Spinal cord (tissue), 10 donors: Measurements from ENCODE around the gene KLLN. TPM values are rescaled to one million over a fixed set of nuclear protein-coding genes. Genes with fewer than 3 reads are reported as not detected.
"Not testable (repeated sequence)": the region's sequence is repeated elsewhere in the genome, so short reads cannot be mapped to it uniquely, and the experiment has no call there.

Experiments
- DNase-seq, 6 donors: peaks; one replicate each; pipeline versions ENCODE4 v3.0.0 to v3.0.0-alpha.2; 2013 to 2015; ENCODE audit warnings: low spot score in 6 of 6, low read depth in 4 of 6
- H3K27ac ChIP-seq: one replicate; pipeline ENCODE4 v1.5.1; 2013; ENCODE audit warnings: low read depth, low read length, control low read depth
- H3K27me3 ChIP-seq: one replicate; pipeline ENCODE4 v1.6.1; 2013; ENCODE audit warnings: low read length; ENCODE audit not compliant: control insufficient read depth, insufficient read depth
- H3K36me3 ChIP-seq: one replicate; pipeline ENCODE4 v1.6.1; 2013; ENCODE audit warnings: low read length; ENCODE audit not compliant: control insufficient read depth, insufficient read depth
- H3K4me1 ChIP-seq: one replicate; pipeline ENCODE4 v1.6.1; 2013; ENCODE audit warnings: low read length; ENCODE audit not compliant: control insufficient read depth, insufficient read depth
- H3K4me3 ChIP-seq: one replicate; pipeline ENCODE4 v1.5.1; 2013; ENCODE audit warnings: low read depth, low read length, control low read depth
- H3K9me3 ChIP-seq: one replicate; pipeline ENCODE4 v1.6.1; 2013; ENCODE audit warnings: low read length; ENCODE audit not compliant: control insufficient read depth, insufficient read depth
- WGBS: methylation state at CpG from one replicate; pipeline ENCODE4 v1.1.5; 2013; ENCODE audit warnings: missing lambda C conversion rate; ENCODE audit not compliant: insufficient coverage; 5-methylcytosine and 5-hydroxymethylcytosine counted together
- polyA plus RNA-seq, 2 donors: library from polyadenylated mRNA; unstranded; fragments of 120-200 nt; gene quantifications; one replicate each; pipeline ENCODE4 v1.2.1, GENCODE V29; 2013; ENCODE audit not compliant: insufficient read length in 2 of 2
- total RNA-seq, 2 donors: library from RNA; depleted of rRNA in 1 of 2; stranded (reverse); fragments of 120-200 nt in 1 of 2; fragments of >200 nt in 1 of 2; gene quantifications; one replicate each; pipeline versions ENCODE4 v1.2.3 to v1.2.4, GENCODE V29; 2013 to 2014
- donor health status: healthy.

Gene KLLN
- total and polyA plus RNA-seq, 4 donors = 0.69 to 1.1 (median 0.82) TPM

GRCh38 chr10:87860816-87861403, 2.4 kb downstream of the KLLN start:
- no peaks in the 10 kb centered on the region for H3K27me3 ChIP-seq
- 85% methylated on average over 3 of the region's 4 CpGs for WGBS
- no peak overlapping the region for H3K4me3 ChIP-seq
- H3K4me1 ChIP-seq = peaks cover 11% of the 10 kb centered on the region
- no peak for DNase-seq
- H3K9me3 ChIP-seq = no peaks in the 10 kb centered on the region
- no peaks in the 10 kb centered on the region for H3K36me3 ChIP-seq
- H3K27ac ChIP-seq = peak overlapping the region; percentile 99

DNA sequence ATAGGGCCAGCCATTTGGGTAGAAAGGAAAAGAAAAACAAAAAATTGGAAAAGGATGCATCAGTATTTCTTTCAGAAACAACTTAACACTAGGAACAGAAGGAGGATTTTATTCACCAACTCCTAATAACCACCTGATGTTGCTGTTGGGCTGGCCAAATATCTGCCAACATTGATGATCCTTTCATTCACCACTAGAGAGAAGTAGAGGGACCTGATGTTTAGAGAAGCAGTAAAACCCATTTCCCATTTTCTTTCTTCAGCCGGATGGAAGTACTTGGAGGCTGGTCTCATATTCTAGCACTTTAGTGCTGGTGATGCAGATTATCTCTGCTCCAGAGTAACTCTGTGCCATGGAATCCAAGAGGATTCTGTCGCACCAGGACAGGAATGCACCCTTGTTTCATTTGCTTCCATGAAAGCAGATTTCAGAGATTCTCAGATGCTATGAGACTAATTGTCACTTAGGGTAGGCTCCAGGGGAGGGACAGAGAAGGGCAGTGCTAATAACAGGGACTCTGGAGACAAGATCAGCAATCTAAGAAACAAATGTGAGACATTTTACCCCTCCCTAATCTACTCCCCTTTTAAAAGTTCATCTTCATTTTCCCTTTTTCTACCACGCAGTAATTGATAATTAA, 3.1 kb downstream of the KLLN start:
- H3K4me3 ChIP-seq = no peak overlapping the region

GRCh38 chr10:87855665-87856064, 7.7 kb downstream of the KLLN start:
- not testable (repeated sequence) for H3K36me3 ChIP-seq, H3K27ac ChIP-seq, H3K9me3 ChIP-seq, DNase-seq, H3K4me1 ChIP-seq, H3K27me3 ChIP-seq, H3K4me3 ChIP-seq
- WGBS = no CpG with 5 or more reads among the region's 4 CpGs

More for the DNA sequence above, 3.1 kb downstream of the KLLN start:
- Histone ChIP-seq H3K27ac (no peak overlapping the region), H3K4me1 (peaks cover 11% of the 10 kb centered on the region), H3K27me3 (no peaks in the 10 kb centered on the region), H3K36me3 (no peaks in the 10 kb centered on the region), H3K9me3 (no peaks in the 10 kb centered on the region)
- peak in 3 of 6 donors; percentile 31 to 86 (median 65) for DNase-seq
- WGBS = 64% methylated on average over 1 of the region's 3 CpGs

GRCh38 chr10:87855247-87855646, 8.1 kb downstream of the KLLN start:
- not testable (repeated sequence) for H3K4me1 ChIP-seq, H3K9me3 ChIP-seq, H3K27me3 ChIP-seq, H3K36me3 ChIP-seq, DNase-seq, H3K4me3 ChIP-seq, H3K27ac ChIP-seq
- WGBS = no CpG with 5 or more reads among the region's 5 CpGs

DNA sequence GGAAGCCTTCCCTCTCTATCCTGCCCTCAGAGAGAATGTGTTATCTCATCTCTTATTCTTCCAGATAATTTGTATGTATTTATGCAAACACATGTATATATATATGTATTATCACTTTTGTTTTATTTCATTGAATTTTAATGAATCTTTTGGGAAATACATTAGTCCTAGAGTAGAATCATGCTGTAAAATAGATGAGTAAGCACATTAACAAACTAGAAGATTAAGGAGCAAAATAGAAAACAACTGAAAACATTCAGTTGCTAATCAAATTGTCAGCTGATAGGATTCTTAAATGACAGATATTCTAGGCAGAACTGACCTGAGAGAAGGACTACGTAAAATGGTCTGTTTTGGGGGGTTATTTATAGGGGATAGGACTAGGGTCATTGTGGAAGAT, 11.2 kb downstream of the KLLN start:
- Histone ChIP-seq H3K36me3 (no peaks in the 10 kb centered on the region), H3K4me3 (no peak overlapping the region), H3K27me3 (no peaks in the 10 kb centered on the region), H3K27ac (no peak overlapping the region), H3K9me3 (no peaks in the 10 kb centered on the region), H3K4me1 (no peaks in the 10 kb centered on the region)
- DNase-seq = no peak
- WGBS = no CpG with 5 or more reads among the region's 1 CpG

DNA sequence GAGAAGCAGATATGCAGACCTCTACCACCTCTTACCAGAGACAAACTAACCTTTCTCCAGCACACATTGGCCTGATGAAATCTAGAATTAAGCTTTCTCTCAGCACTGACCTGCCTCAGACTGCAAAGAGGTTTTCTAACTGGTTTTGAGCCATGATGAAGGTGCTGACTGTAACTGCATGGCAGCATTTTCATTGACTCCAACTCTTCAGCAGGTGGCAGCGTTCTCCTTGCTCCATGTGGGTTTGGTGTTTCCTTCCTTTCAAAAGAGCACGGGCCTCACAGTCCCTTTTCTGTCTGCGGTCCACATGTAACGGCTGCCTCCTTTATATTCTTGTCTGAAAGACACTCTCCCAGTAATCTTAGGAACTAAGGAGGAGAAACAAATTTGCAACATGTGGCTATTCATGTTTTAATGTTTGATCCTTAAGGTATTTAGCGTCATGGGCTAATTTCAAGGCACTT, 12.6 kb downstream of the KLLN start:
- peak in 3 of 6 donors; percentile 32 to 89 (median 79) for DNase-seq
- H3K27me3 ChIP-seq = no peaks in the 10 kb centered on the region
- no peak overlapping the region for H3K4me3 ChIP-seq
- H3K27ac ChIP-seq = no peak overlapping the region
- no peaks in the 10 kb centered on the region for H3K9me3 ChIP-seq
- 14% methylated on average over 1 of the region's 5 CpGs for WGBS
- no peaks in the 10 kb centered on the region for H3K36me3 ChIP-seq
- H3K4me1 ChIP-seq = no peaks in the 10 kb centered on the region

DNA sequence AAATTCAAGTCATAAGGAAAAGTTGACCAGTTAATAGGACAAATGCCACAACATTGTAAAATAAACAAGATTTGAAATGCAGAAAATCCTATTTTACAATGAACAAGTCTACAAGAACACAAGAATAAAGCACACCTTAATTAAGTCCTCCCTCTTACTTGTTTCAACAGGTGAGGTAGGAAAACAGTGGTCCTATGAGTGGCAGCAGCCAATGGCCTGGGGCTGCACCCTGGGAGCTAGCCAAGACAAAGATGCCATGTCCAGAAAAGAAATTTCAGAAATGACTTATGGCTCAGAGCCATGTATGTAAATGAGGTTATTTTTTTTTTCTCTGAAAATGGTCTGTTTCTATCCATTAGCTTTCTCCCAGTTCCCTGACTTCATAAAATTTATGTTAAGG, 14.3 kb downstream of the KLLN start:
- Histone ChIP-seq H3K9me3 (no peaks in the 10 kb centered on the region), H3K4me1 (no peaks in the 10 kb centered on the region), H3K27me3 (no peaks in the 10 kb centered on the region), H3K4me3 (no peak overlapping the region), H3K27ac (no peak overlapping the region), H3K36me3 (no peaks in the 10 kb centered on the region)
- no peak for DNase-seq

GRCh38 chr10:87847550-87847949, 15.8 kb downstream of the KLLN start:
- no peak overlapping the region for H3K27ac ChIP-seq
- H3K27me3 ChIP-seq = no peaks in the 10 kb centered on the region
- DNase-seq = no peak
- no peaks in the 10 kb centered on the region for H3K4me1 ChIP-seq
- H3K9me3 ChIP-seq = no peaks in the 10 kb centered on the region
- H3K4me3 ChIP-seq = no peak overlapping the region
- H3K36me3 ChIP-seq = no peaks in the 10 kb centered on the region

DNA sequence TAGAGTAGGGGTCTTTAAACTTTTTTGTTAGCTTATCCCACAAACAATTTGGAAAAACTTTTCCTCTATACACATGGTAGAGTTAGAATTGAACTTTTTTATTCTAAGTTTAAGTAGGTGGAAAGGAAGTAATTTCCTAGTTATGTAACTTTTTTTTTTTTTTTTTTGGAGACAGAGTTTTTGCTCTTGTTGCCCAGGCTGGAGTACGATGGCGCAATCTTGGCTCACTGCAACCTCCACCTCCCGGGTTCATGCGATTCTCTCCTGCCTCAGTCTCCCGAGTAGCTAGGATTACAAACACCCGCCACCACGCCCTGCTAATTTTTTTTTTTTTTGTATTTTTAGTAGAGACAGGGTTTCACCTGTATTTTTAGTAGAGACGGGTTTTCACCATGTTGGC, 16.6 kb downstream of the KLLN start:
- not testable (repeated sequence) for H3K27ac ChIP-seq, DNase-seq, H3K27me3 ChIP-seq, H3K9me3 ChIP-seq, H3K4me3 ChIP-seq, H3K4me1 ChIP-seq, H3K36me3 ChIP-seq
- no CpG with 5 or more reads among the region's 8 CpGs for WGBS

DNA sequence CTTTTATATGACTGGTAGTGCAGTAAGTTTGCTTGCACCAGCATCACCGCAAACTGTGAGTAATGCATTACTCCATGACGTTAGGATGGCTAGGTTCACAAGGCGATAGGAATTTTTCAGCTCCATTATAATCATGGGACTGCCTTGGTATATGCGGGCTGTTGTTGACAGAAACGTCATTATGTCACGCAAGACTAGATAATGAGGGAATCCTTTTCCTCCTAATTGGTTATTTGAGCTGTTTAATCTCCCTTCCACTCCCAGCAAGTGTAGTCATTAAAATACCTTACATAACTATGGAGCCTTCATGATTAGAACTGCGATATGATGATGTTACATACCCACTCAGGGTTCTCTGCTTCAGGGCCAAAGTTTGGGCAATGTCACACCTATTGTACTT, 17.3 kb downstream of the KLLN start:
- Histone ChIP-seq H3K27ac (no peak overlapping the region), H3K27me3 (no peaks in the 10 kb centered on the region), H3K9me3 (no peaks in the 10 kb centered on the region), H3K4me3 (no peak overlapping the region), H3K4me1 (no peaks in the 10 kb centered on the region), H3K36me3 (no peaks in the 10 kb centered on the region)
- 81% methylated on average over 3 of the region's 7 CpGs for WGBS
- peak in 1 of 6 donors; percentile 9 for DNase-seq
